Measurements from ENCODE around the gene ROGDI. TPM values are rescaled to one million over a fixed set of nuclear protein-coding genes. Genes with fewer than 3 reads are reported as not detected.

The ROGDI gene
- total RNA-seq, 1 donor from 2014 or later = 71.0 TPM

GRCh38 chr16:4814046-4814445, 11.6 kb upstream of the ROGDI start:
- no peak for DNase-seq (ENCODE audit: low spot score)

- DNase-seq (ENCODE audit: low spot score) = no peak
Measured at GRCh38 chr16:4813251-4814003, 11.0 kb upstream of the ROGDI start.

GRCh38 chr16:4811773-4812172, 9.3 kb upstream of the ROGDI start:
- no peak for DNase-seq (ENCODE audit: low spot score)

GRCh38 chr16:4811242-4811641, 8.8 kb upstream of the ROGDI start:
- DNase-seq (ENCODE audit: low spot score) = no peak

GRCh38 chr16:4806280-4806679, 3.8 kb upstream of the ROGDI start:
- DNase-seq (ENCODE audit: low spot score) = no peak

- DNase-seq (ENCODE audit: low spot score) = no peak
Measured at GRCh38 chr16:4805231-4805630, 2.8 kb upstream of the ROGDI start.

GRCh38 chr16:4803898-4804762, 1.7 kb upstream of the ROGDI start:
- DNase-seq (ENCODE audit: low spot score) = no peak

- DNase-seq (ENCODE audit: low spot score) = no peak
Measured at GRCh38 chr16:4803401-4803844, 990 bp upstream of the ROGDI start.

- peak; percentile 93 for DNase-seq (ENCODE audit: low spot score)
Measured at GRCh38 chr16:4802659-4803287, 340 bp upstream of the ROGDI start.

- DNase-seq (ENCODE audit: low spot score) = no peak
Measured at GRCh38 chr16:4801051-4801961, 1.1 kb downstream of the ROGDI start.

- DNase-seq (ENCODE audit: low spot score) = peak; percentile 57
Measured at GRCh38 chr16:4800290-4801041, 2.0 kb downstream of the ROGDI start.

- no peak for DNase-seq (ENCODE audit: low spot score)
Measured at GRCh38 chr16:4799171-4799855, 3.1 kb downstream of the ROGDI start.

GRCh38 chr16:4798456-4798855, 4.0 kb downstream of the ROGDI start:
- DNase-seq (ENCODE audit: low spot score) = no peak

GRCh38 chr16:4797805-4798252, 4.6 kb downstream of the ROGDI start:
- no peak for DNase-seq (ENCODE audit: low spot score)

- peak; percentile 11 for DNase-seq (ENCODE audit: low spot score)
Measured at GRCh38 chr16:4796982-4797804, 5.2 kb downstream of the ROGDI start.

GRCh38 chr16:4795828-4796572, 6.4 kb downstream of the ROGDI start:
- DNase-seq (ENCODE audit: low spot score) = no peak

GRCh38 chr16:4795181-4795827, 7.1 kb downstream of the ROGDI start, which contains the start of gene SMIM22:
SMIM22 (plus strand) TSS chr16:4795369; CDS start chr16:4795735, 366 bp downstream.
- DNase-seq (ENCODE audit: low spot score) = peak; percentile 62
